Measurements from ENCODE around the gene SFTPB.
A peak's percentile ranks its signal among the peaks of the same experiment; 100 is the strongest.

SFTPB gene

DNA sequence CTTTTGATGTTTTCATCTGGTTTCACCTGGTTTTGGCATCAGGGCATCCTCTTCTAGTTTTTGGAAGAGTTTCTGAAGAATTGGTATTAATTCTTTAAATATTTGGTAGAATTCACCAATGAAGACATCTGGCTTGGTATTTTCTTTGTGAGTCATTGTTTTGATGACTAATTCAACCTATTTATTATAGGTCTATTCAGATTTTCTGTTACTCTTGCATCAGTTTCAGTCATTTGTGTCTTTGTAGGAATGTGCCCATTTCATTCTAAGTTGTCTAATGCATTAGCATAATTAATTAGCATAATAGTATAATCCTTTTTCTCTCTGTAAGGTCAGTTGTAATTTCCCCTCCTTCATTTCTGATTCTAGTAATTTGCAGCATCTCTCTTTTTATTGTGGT, 34.2 kb upstream of the SFTPB start:
- peak; percentile 81 for DNase-seq

GRCh38 chr2:85699325-85699724, 31.3 kb upstream of the SFTPB start:
- no peak for DNase-seq

GRCh38 chr2:85698880-85699254, 30.9 kb upstream of the SFTPB start:
- DNase-seq = no peak

GRCh38 chr2:85698184-85698879, 30.3 kb upstream of the SFTPB start:
- no peak for DNase-seq

- no peak for DNase-seq
Measured at GRCh38 chr2:85697716-85698115, 29.7 kb upstream of the SFTPB start.

DNA sequence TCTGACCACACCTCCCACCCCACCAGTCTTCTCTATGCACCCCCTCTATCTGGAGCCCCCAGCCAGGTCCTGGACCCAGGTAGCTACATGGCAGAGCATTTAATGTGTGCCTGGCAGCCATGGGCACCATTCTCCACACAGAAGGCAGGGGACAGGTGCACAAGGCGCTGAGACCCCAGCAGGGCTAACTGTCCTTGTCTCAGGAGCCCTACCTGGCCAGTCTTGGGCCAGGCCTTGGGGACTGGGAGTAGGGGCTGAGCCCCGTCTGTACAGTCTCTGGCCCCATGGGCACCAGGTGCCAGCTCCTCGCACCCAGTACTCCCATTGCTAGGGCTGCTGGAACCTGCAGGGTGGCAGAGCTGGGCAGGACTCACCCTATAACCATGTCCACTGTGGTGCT, 29.1 kb upstream of the SFTPB start:
- no peak for DNase-seq

GRCh38 chr2:85695691-85696668, 28.0 kb upstream of the SFTPB start:
- DNase-seq = no peak

GRCh38 chr2:85695121-85695520, 27.1 kb upstream of the SFTPB start:
- DNase-seq = no peak

GRCh38 chr2:85694052-85695025, 26.3 kb upstream of the SFTPB start, which contains the start of gene GNLY:
GNLY (plus strand) TSS chr2:85694358; CDS start chr2:85694419, 61 bp downstream.
- no peak for DNase-seq

DNA sequence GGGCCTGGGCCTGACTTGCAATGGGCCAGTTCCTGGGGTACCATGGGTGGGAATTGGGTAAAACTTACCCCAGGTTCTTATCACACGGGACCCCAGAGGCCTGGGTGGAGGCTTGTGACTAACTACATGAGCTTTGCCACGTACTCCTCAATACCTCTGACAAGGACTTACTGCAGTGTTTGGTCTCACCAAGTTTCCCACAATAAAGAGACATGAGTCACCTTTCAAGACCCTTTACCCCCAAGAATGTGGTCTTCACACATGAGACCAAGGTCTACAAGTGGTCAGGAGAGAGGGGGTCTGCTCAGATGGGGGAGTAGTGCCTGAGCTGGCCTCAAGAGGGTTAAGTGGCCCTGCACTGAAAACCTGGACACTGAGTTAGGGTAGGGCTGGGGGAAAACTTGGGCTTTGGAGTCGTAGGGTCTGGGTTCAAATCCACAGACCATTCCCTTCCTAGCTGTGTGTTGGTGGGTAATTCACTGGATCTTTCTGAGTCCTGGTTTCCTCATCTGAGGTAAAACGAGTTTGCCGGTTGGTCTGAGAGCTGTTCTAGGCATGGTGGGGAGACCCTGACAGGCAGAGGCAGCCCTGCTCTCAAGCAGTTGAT, 24.1 kb upstream of the SFTPB start:
- DNase-seq = no peak

GRCh38 chr2:85690932-85691331, 22.9 kb upstream of the SFTPB start:
- DNase-seq = no peak

DNA sequence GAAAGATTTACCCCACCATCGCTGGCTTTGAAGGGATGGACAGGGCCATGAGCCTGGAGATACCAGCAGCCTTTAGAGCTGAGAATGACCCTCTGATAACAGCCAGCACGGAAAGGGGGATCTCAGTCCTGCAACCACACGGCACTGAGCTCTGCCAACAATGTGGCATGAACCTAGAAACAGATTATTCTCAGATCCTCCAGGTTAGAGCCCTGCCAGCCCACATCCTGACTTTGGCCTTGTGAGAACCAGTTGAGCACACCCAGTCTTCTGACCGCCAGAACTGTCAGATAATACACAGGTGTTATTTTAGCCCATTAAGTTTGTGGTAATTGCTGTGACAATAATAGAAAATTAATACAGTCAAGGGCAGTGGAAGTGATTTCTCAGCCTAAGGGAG, 16.8 kb upstream of the SFTPB start:
- DNase-seq = no peak

- no peak for DNase-seq
Measured at GRCh38 chr2:85684380-85684779, 16.4 kb upstream of the SFTPB start.

DNA sequence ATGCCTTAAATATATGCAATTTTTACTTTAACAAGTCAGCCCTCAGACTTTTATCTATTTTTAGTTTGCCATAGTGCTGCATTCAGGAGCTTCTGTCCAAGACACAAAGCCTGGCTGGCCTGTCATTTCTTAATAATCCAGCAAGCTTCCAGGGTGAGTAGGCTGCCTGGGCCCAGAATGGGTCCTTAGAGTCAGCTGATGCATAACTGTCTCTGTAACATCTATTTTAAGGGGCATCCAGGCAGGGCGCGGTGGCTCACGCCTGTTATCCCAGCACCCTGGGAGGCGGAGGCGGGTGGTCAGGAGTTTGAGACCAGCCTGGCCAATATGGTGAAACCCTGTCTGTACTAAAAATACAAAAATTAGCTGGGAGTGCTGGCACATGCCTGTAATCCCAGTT, 14.4 kb upstream of the SFTPB start:
- no peak for DNase-seq

GRCh38 chr2:85681776-85682175, 13.8 kb upstream of the SFTPB start:
- DNase-seq = no peak

GRCh38 chr2:85681372-85681763, 13.4 kb upstream of the SFTPB start:
- no peak for DNase-seq

DNA sequence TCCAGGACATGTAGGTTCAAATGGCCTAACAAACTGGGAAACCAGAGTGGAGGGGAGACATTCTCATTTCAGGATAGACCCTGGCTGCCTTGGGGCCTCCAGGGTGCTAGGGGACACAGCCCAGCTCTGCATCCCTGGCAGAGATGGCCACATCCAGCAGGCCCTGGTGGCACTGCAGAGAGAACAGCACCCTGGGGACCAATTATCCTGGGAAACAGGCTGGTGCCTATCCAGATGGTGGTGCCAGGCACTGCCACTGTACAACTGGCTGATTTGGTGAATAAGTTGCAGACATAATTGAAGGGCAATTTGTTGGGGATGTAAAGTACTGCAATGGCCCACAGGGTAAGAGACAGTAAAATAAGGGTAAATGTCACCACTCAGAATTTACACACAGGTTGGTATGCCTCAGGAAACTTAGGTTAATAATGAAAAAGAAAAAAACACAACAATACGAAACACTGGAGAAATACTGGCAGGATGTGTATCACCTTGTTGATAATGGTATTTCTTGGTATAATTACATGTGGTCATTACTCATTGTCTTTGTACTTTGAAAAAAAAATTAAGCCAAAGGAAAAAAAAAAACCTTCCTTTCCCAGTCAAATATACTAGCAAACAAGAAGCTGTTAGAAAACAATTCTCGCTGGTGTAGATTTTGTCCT, 12.8 kb upstream of the SFTPB start:
- DNase-seq = no peak

- DNase-seq = peak; percentile 70
Measured at GRCh38 chr2:85678794-85679672, 11.0 kb upstream of the SFTPB start.

DNA sequence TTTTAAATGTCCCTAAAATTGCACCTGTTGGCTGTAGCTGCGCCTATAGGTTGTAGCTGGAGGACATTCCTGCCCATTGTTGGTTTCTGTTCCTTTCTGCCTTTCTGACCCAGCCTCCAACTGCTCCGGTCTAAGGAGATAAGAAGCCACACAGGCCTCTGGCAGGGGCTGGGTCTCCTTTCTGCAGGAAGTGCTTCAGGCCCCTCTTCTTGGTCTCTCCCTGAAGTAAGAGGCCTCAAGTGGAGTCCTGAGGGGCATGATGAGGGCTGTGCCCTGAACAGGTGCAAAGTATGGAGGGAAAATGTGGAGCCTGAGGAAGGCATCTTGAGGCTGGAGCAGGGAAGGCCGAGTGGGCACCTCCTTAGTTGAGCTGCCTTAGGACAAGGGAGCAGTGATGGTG, 10.4 kb upstream of the SFTPB start:
- no peak for DNase-seq

DNA sequence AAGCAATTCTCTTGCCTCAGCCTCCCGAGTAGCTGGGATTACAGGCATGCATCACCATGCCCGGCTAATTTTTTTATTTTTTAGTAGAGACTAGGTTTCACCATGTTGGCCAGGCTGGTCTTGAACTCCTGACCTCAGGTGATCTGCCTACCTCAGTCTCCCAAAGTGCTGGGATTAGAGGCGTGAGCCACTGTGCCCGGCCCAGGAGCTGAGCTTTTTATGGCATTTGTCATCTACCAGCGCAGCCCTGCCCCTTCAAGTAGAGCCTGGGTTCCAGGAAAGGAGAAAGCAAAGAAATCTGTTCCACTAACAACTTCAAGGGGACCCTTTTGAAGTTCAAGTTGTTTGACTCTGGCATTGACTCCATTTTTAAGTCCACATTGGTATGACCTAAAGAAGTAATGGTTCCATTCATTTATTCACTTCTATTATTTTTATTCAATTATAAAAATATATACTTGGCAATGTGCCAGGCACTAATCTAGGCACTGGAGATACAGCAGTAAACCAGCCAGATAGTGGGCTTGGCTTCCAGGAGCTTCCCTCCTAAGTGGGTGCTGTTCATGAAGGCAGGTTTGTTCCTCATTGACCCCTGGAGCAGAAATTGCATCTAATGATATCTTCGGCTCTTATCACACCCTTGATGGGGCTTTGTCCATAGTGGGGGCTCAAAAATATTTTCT, 8.0 kb upstream of the SFTPB start:
- no peak for DNase-seq
